ENCODE results near the gene FMNL2. TPM values are rescaled to one million over a fixed set of nuclear protein-coding genes. Genes with fewer than 3 reads are reported as not detected.

Gene FMNL2
- total RNA-seq, 1 experiment from 2014 or later: 33.6 TPM

DNA sequence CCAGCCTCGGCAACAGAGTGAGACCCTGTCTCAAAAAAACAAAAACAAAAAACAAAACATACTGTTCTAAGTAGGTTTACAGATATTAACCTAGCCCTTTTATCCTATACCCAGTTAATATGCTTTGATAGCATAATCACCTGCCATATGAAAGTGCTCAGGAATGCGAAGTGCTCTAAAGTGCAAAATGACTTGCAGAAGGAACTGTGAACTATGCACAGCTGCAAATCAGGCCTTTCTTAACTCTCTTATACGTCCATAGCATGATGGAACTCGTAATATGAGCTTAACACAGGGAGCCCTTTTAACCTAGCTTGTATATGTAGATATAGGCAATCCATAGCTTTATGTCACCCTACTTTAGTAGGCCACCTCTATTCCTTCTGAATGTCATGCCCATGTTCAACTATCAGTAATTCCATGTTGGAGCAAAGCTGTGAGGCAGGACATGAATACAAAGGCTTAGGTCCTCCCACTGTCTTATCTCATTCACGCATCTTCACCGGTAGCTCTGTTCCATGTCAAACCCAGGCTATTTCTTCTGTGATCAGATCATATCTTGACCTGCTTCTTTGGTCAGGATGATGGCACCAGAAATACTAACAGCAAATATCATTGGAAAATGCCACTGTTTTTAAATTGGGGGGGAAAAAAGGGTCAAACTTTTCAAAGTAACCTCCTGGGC, 309.4 kb downstream of the FMNL2 start:
- Histone ChIP-seq H3K9me3 (ENCODE audit: control insufficient read depth, insufficient read depth, low read depth, low read length) (no peaks in the 10 kb centered on the region), H3K4me3 (ENCODE audit: low read depth in 2 of 2, low read length in 2 of 2) (no peak overlapping the region), H3K36me3 (ENCODE audit: control insufficient read depth, insufficient read depth, low read length) (peaks cover 4% of the 10 kb centered on the region; the same call in 1 of the 2 replicates), H3K4me1 (ENCODE audit: control insufficient read depth, insufficient read depth, low read length) (peaks cover 15% of the 10 kb centered on the region), H3K27me3 (ENCODE audit: control insufficient read depth, insufficient read depth, low read length) (no peaks in the 10 kb centered on the region), H3K27ac (ENCODE audit: low read length) (no peak overlapping the region)
- DNase-seq (ENCODE audit: low read depth, low spot score): no peak
- CTCF ChIA-PET: no interaction called here
- POLR2A ChIA-PET: no interaction called here
- in situ Hi-C loops (cut with HindIII; ENCODE audit: low pct_unique_long_range_greater_than_20kb, low sequenced_read_pairs) (no loop called here), intact Hi-C loops (cut with micrococcal nuclease; ENCODE audit: unreplicated experiment) (no loop called here)
- BruUV-seq (replicated peaks): no TSS peak
- ATAC-seq: no peak
- TF ChIP-seq POLR2AphosphoS5 (IDR thresholded peaks at IDR 0.05; ENCODE audit: low read depth, low read length) (no peak), SIN3A (IDR thresholded peaks at IDR 0.05; ENCODE audit: borderline replicate concordance, insufficient read depth, low read depth, low read length) (no peak), TCF7L2 (IDR thresholded peaks at IDR 0.05; ENCODE audit: low read depth, low read length) (no peak)
- TF ChIP-seq, protein P1, sequence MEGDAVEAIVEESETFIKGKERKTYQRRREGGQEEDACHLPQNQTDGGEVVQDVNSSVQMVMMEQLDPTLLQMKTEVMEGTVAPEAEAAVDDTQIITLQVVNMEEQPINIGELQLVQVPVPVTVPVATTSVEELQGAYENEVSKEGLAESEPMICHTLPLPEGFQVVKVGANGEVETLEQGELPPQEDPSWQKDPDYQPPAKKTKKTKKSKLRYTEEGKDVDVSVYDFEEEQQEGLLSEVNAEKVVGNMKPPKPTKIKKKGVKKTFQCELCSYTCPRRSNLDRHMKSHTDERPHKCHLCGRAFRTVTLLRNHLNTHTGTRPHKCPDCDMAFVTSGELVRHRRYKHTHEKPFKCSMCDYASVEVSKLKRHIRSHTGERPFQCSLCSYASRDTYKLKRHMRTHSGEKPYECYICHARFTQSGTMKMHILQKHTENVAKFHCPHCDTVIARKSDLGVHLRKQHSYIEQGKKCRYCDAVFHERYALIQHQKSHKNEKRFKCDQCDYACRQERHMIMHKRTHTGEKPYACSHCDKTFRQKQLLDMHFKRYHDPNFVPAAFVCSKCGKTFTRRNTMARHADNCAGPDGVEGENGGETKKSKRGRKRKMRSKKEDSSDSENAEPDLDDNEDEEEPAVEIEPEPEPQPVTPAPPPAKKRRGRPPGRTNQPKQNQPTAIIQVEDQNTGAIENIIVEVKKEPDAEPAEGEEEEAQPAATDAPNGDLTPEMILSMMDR (IDR thresholded peaks at IDR 0.05): no peak
- TF ChIP-seq, protein P2, sequence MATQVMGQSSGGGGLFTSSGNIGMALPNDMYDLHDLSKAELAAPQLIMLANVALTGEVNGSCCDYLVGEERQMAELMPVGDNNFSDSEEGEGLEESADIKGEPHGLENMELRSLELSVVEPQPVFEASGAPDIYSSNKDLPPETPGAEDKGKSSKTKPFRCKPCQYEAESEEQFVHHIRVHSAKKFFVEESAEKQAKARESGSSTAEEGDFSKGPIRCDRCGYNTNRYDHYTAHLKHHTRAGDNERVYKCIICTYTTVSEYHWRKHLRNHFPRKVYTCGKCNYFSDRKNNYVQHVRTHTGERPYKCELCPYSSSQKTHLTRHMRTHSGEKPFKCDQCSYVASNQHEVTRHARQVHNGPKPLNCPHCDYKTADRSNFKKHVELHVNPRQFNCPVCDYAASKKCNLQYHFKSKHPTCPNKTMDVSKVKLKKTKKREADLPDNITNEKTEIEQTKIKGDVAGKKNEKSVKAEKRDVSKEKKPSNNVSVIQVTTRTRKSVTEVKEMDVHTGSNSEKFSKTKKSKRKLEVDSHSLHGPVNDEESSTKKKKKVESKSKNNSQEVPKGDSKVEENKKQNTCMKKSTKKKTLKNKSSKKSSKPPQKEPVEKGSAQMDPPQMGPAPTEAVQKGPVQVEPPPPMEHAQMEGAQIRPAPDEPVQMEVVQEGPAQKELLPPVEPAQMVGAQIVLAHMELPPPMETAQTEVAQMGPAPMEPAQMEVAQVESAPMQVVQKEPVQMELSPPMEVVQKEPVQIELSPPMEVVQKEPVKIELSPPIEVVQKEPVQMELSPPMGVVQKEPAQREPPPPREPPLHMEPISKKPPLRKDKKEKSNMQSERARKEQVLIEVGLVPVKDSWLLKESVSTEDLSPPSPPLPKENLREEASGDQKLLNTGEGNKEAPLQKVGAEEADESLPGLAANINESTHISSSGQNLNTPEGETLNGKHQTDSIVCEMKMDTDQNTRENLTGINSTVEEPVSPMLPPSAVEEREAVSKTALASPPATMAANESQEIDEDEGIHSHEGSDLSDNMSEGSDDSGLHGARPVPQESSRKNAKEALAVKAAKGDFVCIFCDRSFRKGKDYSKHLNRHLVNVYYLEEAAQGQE (IDR thresholded peaks at IDR 0.05; ENCODE audit: insufficient read depth in 1 of 2, low read depth in 2 of 2, low read length in 1 of 2): no peak

DNA sequence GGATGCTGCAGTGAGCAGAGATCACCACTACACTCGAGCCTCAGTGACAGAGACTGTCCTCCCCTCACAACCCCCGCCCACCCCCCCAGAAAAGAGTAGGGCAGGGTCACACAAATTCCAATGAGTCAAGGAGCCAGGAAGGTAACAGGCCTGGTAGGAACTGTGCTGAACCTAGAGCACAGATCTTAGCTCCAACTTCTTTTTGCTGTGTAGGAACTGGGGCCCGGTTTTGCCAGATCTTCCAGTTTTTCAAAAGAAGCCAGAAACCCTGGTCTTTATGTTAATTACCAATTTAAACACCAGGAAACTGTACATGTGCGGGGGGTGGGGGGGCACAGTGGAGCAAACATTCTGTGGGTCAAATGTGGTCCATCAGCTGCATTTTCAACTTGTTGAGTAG, 311.3 kb downstream of the FMNL2 start:
- no peak for TF ChIP-seq SIN3A (IDR thresholded peaks at IDR 0.05; ENCODE audit: borderline replicate concordance, insufficient read depth, low read depth, low read length)
- TF ChIP-seq, protein P1 (IDR thresholded peaks at IDR 0.05): no peak
- no peak for TF ChIP-seq TCF7L2 (IDR thresholded peaks at IDR 0.05; ENCODE audit: low read depth, low read length)
- no peak for TF ChIP-seq POLR2AphosphoS5 (IDR thresholded peaks at IDR 0.05; ENCODE audit: low read depth, low read length)
- TF ChIP-seq, protein P2 (IDR thresholded peaks at IDR 0.05; ENCODE audit: insufficient read depth in 1 of 2, low read depth in 2 of 2, low read length in 1 of 2): no peak
- Histone ChIP-seq H3K27me3 (ENCODE audit: control insufficient read depth, insufficient read depth, low read length) (no peaks in the 10 kb centered on the region), H3K9me3 (ENCODE audit: control insufficient read depth, insufficient read depth, low read depth, low read length) (no peaks in the 10 kb centered on the region), H3K36me3 (ENCODE audit: control insufficient read depth, insufficient read depth, low read length) (peaks cover 6% of the 10 kb centered on the region; the same call in 1 of the 2 replicates), H3K4me1 (ENCODE audit: control insufficient read depth, insufficient read depth, low read length) (peaks cover 20% of the 10 kb centered on the region), H3K27ac (ENCODE audit: low read length) (no peak overlapping the region), H3K4me3 (ENCODE audit: low read depth in 2 of 2, low read length in 2 of 2) (no peak overlapping the region)
- POLR2A ChIA-PET: no interaction called here
- DNase-seq (ENCODE audit: low read depth, low spot score): no peak
- BruUV-seq (replicated peaks): no TSS peak
- in situ Hi-C loops (cut with HindIII; ENCODE audit: low pct_unique_long_range_greater_than_20kb, low sequenced_read_pairs) (no loop called here), intact Hi-C loops (cut with micrococcal nuclease; ENCODE audit: unreplicated experiment) (no loop called here)
- CTCF ChIA-PET: interaction anchor here (0.7 kb wide), 1 partner anchor 21 kb away, joined by 3 read pairs; no protein-coding TSS in a partner anchor
- ATAC-seq: no peak

All from Panc1 (cell line).